GM18505 (cell line): ENCODE data around the gene NT5C1B.

Experiments used
- ATAC-seq: cut with Tn5 transposase; IDR thresholded peaks from one replicate; pipeline ENCODE4 v1.9.1; 2021; ENCODE audit not compliant: unreplicated experiment
- POLR2A ChIP-seq: IDR thresholded peaks from 4 replicates; pipeline ENCODE4 v1.6.1; 2011; ENCODE audit warnings: borderline replicate concordance; ENCODE audit not compliant: insufficient read depth, insufficient read length; ENCODE audit errors: extremely low read depth

NT5C1B gene

DNA sequence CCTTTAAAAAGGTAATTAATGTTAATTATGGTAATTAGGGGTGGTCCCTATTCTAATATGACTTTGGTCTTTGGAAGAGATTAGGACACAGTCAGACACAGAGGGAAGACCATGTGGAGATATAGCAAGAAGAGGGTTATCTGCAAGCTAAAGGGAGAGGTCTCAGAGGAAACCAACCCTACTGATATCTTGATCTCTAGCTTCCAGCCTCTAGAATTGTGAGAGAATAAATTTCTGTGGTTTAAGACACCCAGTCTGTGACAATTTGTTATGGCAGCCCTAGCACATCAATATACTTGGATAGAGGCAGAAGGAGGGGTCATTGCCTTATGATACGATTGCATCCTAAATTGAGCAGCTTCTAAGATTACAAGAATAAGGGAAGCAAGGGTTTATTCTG, 21.3 kb upstream of the NT5C1B start:
- no peak for TF ChIP-seq POLR2A

DNA sequence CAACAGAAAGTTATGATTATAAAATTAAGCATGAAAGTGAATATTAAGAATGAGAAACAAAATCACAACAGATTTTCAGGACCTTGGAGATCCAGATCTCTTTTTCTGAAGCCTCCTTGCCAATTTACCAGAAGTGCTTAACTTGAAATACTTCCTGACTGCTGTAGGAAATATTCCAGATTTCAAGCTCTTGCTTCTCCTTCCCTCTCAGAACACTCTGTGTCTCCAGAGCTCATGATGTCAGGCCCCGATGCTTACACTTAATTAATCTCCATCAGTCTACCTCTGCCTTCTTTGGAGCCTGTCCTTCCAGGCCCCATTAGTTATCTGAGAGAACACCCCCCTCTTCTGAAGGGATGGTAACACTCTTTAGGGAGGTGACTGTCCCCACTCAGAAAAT, 20.7 kb upstream of the NT5C1B start:
- no peak for TF ChIP-seq POLR2A
- no peak for ATAC-seq

More for the DNA sequence above, 21.3 kb upstream of the NT5C1B start:
- no peak for ATAC-seq

DNA sequence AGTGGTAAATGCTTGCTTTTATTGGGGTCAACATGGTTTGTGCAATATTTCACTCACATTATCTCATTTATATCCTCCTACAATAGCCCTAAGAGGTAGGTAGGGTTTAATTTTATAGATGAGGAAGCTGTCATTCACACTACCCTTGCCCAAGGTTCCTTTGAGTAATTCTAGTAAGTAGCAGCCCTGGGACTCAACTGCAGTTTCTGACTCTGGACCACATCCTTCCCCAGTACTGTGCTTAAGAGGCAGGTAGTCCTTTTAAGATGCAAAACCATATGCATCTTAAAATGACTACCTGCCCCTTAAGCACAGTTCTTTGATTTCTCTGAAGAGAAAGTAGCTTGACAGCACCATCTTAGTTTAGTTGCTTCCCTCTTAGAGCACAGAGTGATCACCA, 15.7 kb upstream of the NT5C1B start:
- no peak for ATAC-seq
- no peak for TF ChIP-seq POLR2A

DNA sequence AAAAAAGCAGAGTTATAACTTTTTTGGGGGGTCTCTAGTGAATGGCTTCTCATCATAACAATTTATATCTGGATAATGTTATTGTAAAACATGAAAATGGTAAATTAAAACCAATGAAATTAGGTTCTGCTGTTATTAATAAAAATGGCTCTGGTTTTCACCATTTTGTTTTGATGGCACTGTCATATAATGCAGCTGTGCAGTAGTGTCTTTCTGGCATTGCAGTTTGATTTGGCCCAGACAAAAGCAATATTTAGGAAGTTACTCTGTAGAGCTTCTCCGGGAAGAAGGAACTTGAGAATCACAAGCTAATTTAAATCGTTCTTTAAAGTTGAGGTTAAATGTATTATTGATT, 15.1 kb upstream of the NT5C1B start:
- ATAC-seq, result no peak
- no peak for TF ChIP-seq POLR2A

DNA sequence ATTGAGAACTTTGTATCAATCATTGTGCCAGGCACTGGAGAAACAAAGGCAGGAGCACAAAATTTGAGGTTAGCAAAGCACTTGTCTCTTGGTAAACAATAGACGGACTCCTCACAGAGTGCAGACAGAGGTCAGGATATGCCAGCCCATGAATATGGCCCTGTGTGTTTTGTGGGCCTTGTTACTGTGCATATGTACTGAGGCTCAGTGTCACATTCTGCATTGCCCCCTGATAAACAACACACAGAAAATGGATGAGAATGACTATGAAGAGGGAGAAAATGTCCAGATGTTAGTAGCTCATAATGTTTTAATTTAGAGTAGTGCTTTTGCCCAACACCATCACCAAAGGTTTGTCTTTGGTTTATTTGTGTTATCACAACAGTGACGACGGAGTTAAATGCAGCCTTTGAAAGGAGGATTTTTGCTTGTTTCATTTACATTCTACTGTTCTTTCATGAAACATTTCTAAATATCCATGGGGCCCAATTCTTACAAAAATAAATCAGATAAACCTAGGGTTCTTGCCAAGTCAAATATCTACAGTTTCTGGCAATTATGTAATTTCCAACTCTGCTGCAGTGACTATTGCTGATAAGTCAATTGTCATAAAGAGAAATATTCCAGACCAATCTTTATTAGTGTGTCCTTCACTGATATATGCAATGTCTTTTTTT, 14.6 kb upstream of the NT5C1B start:
- no peak for TF ChIP-seq POLR2A
- no peak for ATAC-seq

DNA sequence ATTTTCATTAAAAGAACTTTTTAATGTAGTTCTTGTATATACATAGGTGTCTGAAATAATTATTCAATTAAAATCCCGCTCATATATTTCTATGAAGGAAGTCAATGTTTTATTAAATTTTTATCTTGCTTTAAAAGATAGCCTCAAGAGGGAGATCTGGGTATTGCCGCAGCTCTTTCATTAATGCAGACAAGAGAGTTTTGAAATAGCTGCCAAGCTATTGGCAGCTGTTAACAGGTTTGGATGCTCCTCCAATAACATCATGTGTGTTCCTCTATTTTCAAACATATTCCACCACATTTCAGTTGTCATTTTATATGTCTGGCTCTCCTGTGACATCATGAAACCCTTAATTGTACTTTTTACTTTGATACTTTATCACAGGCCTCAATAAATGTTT, 12.9 kb upstream of the NT5C1B start:
- no peak for TF ChIP-seq POLR2A
- ATAC-seq, result no peak

DNA sequence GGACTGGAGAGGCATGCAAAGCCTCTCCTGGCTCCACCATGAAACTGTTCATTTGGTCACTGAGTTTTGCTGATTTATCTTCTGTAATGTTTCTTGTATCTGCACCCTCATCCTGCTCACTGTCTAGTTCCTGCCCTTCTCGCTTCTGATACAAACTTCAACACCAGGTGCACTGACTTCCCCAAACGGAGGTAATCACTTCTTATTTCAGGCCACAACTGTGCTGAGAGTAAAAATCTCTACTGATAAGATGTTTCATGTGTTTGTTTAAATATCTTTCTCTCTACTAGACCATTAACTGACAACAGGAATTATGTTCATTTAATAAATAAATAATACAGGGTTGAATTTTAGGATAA, 10.9 kb upstream of the NT5C1B start:
- no peak for TF ChIP-seq POLR2A
- peak; percentile 49 for ATAC-seq

DNA sequence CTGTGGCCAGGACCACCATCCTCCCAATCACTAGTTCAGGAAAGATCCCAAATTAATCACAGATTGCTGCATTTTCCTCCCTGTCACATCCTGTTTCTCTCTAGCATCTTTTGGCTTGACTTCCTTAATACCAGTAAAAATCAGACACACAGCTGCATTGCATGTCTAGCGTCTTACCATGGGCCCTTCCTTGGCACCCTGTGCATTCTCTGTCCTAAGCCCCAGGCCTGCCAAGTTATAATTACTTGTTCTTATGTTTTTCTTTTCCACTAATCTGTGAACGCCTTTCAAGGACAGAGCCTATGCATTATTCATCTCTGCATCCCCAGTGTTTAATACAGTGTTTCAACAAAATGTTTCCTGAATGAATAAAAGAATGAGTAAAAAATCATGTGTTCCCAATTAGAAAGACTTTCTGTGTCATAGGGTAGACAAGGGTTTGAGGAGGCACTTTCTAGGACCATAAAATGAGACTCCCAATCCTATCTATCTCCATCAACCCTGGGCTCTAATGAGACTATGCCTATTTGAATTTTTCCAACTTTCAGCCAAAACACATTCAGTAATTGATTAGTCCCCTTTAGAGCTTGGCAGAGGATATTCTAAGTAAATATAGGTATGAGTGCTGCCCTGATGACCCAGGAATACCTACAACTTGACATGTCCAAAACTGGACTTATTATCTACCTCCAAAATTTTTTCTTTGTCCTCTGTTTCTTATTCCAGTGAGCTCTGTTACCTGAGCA, 10.3 kb upstream of the NT5C1B start:
- ATAC-seq, result no peak
- no peak for TF ChIP-seq POLR2A

DNA sequence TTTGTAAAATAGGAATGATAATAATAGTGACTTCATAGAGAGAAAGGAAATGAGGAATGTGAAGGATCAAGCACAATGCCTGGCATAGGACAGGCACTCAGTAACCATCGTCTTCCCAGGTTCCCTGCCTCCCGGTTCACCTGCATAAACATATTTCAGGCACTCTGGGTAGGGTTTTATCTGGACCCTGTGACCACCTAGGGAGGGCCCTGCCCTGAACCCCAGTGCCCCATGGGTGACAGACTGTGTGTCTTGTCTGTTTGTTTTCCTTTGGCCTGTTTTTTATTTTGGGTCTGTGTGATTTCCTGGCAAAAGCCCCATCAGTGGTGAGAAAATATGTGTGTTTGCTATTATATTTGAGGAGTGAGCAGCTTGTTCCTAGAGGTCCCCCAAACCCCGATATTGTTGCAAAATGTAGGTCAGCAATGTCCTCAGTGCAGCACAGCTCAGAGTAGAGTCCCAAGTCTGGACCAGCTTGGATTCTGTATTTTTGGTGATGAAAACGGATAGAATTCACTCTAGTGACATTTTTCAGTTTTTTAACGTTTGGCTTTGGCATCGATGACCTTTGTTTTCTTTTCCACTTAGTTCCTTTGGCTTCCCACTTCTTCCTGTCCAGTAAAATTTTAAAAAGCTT, 9.6 kb upstream of the NT5C1B start:
- no peak for TF ChIP-seq POLR2A
- no peak for ATAC-seq

DNA sequence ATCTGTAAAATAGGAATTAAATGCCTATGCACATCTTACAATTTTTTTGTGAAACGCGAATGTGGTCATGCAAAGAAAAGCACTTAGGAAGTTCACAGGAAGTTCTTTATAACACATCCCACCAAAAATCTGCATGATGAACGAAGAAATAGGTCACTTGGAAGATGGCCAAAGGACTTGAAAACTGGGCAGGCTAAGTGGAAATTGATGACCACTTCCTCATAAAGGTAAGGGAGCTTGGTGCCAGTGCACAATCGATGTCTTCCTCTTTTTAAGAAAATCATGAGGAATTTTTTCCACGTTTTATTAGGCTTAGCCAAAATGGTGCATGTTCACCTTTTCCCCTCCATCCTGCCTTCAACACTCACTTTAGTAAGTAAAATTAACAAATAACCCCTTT, 8.2 kb upstream of the NT5C1B start:
- TF ChIP-seq POLR2A, result no peak
- ATAC-seq, result no peak

DNA sequence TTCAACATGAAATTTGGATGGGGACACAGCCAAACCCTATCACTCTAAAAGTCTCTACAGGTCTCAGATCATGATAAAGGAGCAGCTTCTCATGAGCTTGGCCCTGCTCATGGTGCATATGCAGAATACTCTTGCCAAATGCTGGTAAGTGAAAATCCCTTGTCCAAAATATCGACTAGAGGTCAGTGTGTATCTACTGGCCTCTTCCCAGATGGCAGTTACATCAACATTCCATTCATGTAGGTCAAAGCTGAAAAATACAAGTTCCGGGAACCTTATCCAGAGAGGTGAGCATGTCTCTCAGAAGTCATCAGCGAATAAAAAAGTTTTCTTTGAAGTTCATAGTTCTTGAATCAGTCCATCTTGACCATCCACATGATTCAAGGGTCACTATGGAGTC, 7.6 kb upstream of the NT5C1B start:
- no peak for TF ChIP-seq POLR2A
- no peak for ATAC-seq

DNA sequence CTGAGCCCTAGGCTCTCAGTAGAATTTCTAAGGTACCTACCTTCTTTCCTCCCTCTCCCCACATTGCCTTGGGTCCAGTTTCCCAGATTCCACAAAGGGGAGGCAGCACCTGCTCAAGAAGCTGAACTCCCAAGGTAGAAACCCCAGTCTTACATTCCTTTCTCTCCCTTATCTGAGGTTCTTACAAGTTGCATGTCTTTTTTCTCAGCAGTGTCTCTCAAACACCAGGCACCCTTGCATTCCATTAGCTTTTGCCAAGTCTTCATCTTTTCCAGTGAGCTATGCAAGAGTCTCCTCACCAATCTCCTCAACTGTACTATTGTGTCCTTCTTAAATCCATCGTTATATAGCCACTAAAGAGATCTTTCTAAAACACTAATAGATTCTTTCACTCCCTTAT, 4.1 kb upstream of the NT5C1B start:
- no peak for TF ChIP-seq POLR2A
- ATAC-seq, result no peak

DNA sequence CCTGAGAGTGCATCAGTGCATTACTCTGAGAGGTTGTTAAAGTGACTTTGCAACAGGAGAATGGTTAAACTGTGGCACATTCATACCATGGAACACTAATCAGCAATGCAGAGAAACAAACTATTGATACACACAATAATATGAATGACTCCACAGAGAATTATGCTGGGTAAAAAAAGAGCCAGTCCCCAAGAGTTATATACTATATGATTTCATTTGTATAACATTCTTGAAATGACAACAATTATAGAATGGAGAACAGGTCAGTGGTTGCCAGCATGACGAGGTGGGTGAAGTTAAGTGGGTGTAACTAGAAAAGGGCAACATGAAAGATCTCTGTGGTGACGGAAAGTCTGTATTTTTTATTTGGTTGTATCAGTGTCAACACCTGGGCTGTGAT, 3.0 kb upstream of the NT5C1B start:
- no peak for TF ChIP-seq POLR2A
- ATAC-seq, result no peak

DNA sequence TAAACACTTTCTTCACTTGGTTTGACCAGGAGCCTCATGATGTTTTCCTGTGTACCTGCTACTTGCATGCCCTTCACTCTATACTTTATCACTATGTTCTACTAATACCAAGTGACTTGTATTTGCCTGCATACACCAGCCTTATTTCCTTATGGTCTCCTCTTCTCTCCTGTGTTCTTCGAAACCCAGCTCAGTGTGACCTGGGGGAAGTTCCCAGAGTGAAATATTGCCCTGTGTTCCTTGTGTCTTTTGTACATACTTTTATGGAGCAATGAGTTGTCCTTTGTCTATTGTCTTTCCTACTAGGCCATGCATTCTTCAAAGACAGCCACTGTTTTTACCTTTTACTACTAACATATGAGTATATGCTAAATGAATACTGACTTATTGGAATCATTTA, 567 bp downstream of the NT5C1B start:
- ATAC-seq, result no peak
- TF ChIP-seq POLR2A, result no peak
